PFSK-1 (cell line): ENCODE results near the gene SYDE1.

ENCODE experiments used
- FOXP2 ChIP-seq: optimal IDR thresholded peaks from 2 replicates; pipeline ENCODE3; 2011; ENCODE audit warnings: borderline replicate concordance, control low read depth, inconsistent platforms; ENCODE audit not compliant: insufficient read depth; ENCODE audit errors: extremely low read length, extremely low read depth
- POLR2AphosphoS5 ChIP-seq: IDR thresholded peaks from 2 replicates; pipeline ENCODE4 v1.6.1; 2012; ENCODE audit warnings: low read depth, mild to moderate bottlenecking, control low read depth, low read length, moderate library complexity
- REST ChIP-seq, 2 experiments: IDR thresholded peaks; 2 replicates each; pipeline versions ENCODE4 v1.6.1 to v1.8.0; 2011 to 2012; ENCODE audit warnings: low read depth in 2 of 2, low read length in 2 of 2, control low read depth in 1 of 2, inconsistent platforms in 1 of 2, mild to moderate bottlenecking in 1 of 2, moderate library complexity in 1 of 2; ENCODE audit not compliant: insufficient read depth in 1 of 2
- SIN3A ChIP-seq: IDR thresholded peaks from 2 replicates; pipeline ENCODE4 v1.6.1; 2012; ENCODE audit warnings: mild to moderate bottlenecking, low read length, moderate library complexity, borderline replicate concordance; ENCODE audit not compliant: insufficient read depth
- TAF1 ChIP-seq: IDR thresholded peaks from 2 replicates; pipeline ENCODE4 v1.6.1; 2012; ENCODE audit warnings: low read length, control low read depth, borderline replicate concordance; ENCODE audit not compliant: insufficient read depth

GRCh38 chr19:15126131-15126910 is 19.1 kb downstream of the SYDE1 start:
- TF ChIP-seq POLR2AphosphoS5 (no peak), SIN3A (no peak), REST (IDR thresholded peaks at IDR 0.05; ENCODE audit: insufficient read depth in 1 of 2, low read depth in 2 of 2, low read length in 2 of 2) (no peak), TAF1 (no peak), FOXP2 (no peak)
